HG03354 (cell line): ENCODE data around the gene ALG1.
"Not testable (repeated sequence)": the region's sequence is repeated elsewhere in the genome, so short reads cannot be mapped to it uniquely, and the experiment has no call there.

Experiments used
- ATAC-seq: cut with Tn5 transposase; IDR thresholded peaks from one replicate; pipeline ENCODE4 v1.9.1; 2021; ENCODE audit warnings: mild to moderate bottlenecking; ENCODE audit not compliant: unreplicated experiment, poor library complexity, severe bottlenecking

Gene ALG1

DNA sequence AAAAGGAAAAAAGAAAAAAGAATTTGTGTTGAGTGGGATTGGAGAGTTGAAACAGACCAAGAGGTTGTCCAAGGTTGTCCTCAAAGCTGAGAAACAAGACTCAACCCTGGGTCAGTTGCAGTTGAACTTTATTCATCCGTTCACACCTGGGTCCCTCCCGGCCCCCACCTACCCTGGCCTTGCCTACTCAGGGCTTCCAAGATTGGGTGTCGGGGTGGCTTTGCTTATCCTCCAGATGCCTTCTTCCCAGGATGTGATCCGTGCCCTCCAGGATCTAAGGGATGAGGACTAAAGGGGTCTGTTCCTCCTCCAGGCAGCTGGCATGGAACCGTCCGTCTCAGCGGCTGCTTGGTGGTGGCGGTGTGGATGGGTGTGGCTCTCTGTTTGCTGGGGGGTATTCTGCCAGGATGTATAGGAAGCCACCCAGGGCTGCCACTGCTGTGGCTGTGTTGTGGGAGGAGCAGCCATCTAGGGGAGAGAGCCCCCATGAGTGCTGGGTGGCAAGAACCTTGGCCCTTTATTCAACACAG is 27.6 kb upstream of the ALG1 start:
- ATAC-seq: no peak

DNA sequence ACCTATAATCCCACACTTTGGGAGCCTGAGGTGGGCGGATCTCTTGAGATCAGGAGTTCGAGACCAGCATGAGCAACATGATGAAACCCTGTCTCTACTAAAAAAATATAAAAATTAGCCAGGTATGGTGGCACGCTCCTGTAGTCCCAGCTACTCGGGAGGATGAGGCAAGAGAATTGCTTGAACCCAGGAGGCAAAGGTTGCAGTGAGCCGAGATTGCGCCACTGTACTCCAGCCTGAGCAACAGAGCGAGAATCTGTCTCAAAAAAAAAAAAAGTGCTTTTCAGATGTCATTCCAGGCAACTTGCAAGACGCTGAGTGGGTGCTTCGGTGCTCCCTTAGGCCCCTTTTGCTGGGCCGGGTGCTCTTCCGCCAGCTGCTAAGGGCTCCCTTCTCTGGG is 27.1 kb upstream of the ALG1 start:
- not testable (repeated sequence) for ATAC-seq

DNA sequence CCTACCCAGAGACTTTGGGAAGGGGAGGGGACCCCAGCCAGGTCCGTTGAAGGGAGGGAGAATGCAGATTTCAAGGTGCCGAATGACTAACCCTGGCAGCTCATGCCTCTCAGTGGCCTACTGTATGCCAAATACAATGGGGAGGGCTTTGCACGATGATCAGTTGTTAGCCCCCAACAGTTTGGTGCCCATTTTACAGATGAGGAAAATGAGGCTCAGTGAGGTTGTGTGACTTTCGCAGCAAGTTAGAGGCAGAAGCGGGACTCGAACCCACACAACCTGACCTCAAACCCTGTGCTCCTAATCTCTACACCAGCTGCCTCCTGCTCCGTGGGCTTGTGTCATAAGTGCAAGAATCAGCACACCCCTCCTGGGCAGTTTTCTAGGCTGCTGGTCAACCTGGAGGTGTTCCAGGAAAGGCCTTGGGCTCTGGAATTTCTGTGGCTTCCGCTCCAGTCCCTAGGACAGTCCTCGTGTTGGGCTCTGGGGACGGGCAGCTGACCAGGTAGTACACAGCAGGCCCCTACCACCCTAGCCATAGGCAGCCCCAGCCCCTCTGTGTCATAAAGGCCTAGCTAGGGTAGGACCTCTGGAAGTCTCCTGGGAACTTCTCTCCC is 26.0 kb upstream of the ALG1 start:
- no peak for ATAC-seq

DNA sequence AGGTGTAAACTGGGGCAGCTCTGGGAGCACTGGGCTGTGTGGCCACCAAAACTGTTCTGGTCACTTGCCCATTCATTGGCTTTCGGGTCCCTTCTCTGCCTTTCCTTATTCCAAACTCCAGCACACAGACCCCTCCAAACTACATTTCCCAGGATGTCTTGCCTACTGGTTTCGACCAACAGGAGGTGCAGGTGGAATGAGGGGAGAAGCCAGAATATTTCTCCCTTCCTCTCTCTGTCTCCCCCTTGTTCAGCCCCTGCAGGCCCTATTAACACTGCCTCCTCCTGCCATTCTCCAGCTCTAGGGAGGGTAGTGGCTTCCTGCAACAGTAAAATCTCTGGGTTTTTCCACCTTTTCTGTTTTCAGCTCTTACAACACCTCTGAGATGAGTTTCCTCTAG is 24.7 kb upstream of the ALG1 start:
- no peak for ATAC-seq

DNA sequence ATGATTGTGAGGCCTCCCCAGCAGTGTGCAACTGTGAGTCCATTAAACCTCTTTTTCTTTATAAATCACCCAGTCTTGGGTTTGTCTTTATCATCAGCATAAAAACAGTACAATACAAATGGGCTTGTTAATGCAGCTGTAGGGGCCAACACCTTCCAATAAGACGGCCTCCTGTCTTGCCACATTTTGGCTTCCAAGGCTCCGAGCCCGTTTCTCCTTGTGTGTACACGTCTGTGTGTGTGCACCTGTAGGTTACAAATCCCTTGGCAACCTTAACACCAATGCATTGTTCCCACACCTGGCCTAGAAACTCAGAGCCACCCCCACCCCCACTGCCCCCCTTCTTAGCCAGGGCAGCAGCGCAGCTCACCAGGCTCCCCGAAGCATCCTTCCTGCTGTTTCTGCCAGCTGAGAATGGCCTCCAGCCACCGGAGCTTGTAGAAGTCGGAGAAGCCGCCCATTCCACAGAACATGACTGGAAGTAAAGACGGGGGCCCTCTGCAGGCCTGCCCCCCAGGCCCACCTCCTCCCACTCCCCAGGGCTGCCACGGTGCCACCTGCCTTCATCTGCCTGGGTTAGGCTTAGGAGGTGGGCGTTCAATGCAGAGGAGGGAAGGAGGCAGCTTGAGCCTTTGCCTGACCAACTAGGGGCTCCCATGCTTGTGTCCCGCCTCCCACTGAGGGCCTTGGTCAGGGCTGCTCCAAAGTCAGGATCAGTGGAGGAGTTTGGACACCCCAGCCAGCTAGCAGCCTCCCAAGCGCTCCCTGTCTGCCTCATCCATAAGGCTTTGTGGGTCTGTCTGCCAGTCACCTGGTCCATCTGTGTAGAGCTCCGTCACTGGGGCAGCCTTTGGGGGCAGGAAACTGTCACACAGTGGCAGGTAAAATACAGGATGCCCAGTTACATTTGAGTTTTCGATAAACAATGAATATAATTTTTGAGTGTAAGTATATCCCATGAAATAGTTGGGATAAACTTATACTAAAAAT is 16.5 kb upstream of the ALG1 start:
- no peak for ATAC-seq

DNA sequence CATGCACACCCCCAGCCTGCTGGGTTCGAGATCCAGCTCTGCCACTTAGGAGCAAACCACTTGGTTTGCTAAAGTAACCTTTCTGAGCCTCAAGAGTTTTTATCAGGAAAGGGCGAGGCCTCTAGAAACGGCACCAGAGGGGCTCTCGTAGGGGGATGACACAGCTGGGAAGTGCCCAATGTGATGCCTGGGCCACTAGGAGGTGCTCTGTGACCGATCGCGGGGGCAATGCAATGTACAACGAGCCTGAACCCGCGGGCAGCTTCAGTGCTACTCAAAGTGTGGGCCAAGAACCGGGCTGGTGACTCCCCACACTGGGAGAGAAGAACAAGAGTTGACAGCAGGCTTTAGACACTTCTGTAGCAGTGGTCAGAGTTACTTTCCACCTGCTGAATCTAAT is 15.3 kb upstream of the ALG1 start:
- ATAC-seq: peak; percentile 64

DNA sequence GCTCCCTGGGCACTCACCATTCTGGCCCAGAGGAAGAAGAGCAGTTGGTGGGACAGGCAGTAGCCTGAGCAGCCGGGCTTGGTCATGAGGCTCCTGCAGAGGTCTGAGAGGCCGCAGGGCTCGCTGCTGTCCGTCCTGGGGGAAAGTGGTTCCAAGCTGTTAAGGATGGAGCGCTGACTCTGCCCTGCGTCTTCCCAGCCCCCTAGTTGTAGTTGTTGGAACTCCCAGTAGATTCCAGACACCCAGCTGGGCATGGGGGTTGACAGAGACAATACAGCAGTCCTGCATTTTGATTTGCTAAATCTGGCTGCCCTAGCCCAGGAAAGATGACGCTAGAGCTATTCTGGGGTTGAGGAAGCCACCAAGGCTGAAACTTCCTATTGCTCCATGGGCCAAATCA is 13.2 kb upstream of the ALG1 start:
- ATAC-seq: no peak

DNA sequence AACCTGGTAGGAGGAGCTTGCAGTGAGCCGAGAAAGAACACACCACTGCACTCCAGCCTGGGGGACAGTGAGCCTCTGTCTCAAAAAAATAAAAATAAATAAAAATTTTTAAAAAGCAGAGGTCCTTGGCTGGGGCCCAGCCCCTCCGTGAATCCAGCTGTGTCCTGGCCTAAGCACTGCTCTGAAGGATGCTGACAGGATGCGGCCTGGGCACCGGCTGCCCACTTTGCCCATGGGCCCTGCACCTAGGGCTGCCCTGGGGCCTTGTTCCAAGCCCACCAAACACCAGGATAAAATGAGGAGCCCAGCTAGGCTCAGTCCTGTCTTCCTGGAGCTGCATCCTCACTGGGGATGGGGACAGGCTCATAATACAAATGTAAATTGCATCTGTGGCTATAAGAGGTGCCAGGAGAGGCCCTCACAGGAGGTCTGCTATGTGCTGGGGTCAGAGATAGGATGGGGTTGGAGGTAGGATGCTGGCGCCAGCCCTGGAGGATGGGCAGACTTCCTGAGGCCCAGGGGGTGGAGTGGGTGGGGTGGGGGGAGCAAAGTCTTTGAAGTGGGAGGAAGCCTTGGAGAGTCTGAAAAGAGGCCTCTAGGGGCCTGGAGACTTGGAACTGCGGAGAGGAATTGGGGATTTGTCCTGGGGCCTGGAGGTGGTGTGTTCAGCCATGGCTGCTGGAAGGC is 12.1 kb upstream of the ALG1 start:
- no peak for ATAC-seq

DNA sequence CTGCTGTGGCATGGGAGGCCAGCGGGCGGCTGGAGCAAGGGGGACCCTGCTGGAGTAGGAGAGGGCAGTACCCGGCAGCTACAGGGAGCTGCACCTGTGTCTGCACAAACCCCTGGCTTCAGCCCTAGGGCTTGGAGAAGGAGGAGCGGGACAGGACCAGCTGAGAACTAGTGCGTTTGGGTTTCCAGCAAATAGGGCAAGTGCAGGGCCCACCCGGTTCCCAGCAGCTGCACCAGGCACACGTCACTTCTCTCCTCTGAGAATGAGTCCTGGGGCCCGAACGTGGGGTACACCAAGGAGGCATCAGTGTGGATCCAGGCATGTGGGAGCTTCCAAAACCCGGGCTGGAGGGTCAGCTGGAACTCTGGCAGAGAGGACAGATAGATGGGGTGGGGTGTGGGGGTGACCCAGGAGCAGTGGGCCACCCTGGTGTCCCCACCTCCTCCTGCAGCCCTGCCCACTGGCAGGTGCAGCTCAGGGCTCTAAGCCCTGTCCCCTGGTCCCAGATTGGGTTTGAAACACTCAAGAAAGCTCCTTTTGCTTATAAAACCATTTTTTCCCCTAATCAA is 11.5 kb upstream of the ALG1 start:
- no peak for ATAC-seq

DNA sequence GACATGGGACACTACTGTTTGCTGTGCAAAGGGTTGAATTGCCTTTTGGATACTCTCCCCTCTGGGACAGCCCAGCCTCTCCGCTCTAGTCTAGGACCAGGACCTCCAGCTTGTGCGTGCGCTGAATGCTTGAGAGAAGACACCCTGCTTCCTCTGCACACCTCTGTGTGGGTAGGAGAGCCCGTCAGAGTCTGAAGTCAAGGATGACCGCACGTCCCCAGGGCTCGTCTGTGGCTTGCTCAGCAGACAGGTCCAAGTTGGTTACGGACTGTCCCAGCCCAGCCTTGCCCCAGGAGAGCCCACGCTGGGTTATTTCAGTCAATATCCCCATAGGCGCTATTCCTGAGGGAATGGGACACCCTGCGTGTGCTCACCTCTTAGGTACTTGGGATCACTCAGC is 9.6 kb upstream of the ALG1 start:
- no peak for ATAC-seq

DNA sequence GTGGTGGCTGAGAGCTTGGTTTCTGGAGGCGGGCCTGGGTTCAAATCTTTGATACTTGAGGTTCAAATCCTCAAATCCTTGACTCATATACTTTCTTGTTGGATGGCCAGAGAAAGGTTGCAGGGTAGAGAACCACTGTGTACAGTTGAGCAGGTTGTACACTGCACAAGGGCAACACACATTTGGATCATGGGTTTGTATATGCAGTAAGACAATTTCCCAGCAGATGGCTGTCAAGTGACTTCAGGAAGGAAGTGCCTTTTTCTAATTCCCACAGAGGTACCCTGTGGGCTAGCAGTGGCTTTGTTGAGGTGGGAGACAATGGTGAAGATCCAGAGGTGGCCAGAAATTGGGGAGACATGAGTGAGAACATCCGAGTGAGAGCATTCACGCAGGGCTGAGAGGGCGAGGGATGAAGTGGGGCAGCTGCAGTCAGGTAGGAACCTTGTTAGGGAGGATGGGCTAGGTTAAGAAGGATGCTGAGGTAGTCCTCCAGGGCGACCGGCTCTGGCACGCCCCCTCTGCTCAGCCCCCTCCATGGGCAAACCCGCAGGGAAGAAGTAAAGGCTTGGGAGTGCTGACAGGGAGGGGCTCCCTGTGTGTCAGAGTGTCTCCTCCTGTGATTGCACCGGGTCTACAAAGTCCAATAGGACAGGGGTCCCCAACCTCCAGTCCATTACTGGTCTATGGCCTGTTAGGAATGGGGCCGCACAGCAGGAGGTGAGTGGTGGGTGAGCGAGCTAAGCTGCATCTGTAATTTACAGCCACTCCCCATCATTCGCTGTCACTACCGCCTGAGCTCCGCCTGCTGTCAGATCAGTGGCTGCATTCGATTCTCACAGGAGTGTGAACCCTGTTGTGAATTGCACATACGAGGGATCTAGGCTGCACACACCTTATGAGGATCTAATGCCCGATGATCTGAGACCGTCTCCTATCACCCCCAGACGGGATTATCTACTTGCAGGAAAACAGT is 8.6 kb upstream of the ALG1 start:
- ATAC-seq: no peak

DNA sequence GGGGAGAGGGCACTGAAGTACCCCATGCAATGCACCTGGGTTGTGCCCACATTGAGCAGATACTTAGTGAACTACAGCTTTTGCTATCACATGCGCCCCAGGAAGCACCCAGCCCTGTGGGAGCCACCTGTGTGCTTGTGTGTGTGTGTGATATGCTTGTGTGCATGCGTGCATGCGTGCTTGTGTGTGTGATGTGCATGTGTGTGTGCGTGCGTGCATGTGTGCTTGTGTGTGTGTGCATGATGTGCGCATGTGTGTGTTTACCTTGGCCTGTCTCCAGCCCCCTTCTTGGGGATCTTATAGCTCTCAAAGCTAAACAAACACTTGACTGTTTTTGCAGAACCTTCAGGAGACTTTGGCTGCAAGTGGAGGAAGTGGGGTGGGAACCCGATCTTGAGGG is 6.7 kb upstream of the ALG1 start:
- no peak for ATAC-seq

DNA sequence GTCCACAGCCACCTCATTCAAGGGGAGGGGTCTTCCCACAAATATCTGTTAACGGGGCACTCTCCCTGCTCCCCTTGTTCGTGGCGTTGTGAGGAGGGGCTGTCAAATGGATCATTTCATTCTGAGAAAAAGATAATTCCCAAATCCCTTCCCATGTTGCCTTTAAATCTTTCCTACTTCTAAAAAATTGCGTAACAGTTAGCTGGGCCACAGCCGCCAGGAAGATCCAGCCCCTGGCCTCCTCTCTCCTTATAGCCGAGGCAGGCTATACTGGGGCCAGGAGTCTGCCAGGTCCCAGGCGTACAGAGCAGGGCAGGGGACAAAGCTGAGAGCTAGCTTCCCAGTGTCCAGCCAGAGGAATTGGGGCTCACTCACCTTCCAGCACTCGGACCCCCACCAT is 6.3 kb upstream of the ALG1 start:
- ATAC-seq: no peak

DNA sequence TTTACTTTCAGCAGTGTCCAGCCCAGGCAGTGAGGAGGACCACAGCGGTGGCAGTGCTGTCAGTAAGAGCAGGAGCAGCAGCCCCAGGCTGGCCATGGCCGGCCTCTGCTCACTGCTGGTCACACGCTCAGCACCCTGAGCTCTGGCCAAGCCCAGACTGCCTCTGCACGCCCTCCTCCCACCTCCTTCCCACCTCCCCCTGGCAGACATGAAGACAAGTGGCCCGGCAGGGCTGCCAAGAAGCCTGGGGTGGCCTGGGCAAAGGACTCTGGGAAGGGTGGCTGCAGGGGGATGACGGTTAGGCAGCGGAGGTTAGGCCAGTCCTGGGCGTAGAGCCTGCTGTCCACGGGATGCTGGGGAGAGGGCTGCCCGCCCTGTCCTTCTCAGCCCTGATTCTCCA is 5.8 kb upstream of the ALG1 start, which contains the start of gene C16orf89:
Gene C16orf89, minus strand, starts transcription at position 144 of the 400 bp plus-strand sequence. Its CDS starts 48 bp downstream, at position 96.
- no peak for ATAC-seq

DNA sequence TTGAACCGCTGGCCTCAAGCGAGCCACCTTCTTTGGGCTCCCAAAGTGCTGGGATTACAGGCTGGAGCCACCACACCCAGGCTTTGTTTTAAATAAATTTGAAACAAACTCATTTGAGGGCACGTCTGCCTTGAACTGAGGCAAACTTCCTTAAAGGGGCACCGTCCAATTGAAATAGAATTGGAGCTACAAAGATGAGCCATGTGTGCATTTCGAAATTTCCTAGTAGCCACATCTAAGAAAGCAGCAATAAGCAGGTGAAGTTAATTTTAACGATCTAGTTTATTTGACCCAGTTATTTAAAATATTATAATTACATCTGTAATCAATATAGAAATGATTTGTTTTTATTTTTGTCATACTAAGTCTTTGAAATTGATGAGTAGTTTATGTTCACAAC is 5.1 kb upstream of the ALG1 start:
- ATAC-seq: no peak

DNA sequence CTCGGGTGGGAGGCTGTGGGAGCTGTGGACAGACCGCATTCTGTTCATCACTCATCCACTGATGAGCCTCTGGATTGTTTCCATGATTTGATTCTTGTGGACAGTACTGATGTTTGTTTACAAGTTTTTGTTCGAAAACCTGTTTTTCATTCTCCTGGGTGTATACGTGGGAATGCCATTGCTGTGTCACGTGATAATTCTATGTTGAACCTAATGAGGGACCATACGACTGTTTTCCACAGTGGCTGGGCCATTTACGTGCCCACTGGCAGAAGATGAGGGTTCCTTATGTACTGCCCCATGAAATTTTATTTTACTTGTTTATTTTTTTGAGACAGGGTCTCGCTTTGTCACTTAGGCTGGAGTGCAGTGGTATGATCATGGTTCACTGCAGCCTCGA is 2.6 kb upstream of the ALG1 start:
- ATAC-seq: no peak

DNA sequence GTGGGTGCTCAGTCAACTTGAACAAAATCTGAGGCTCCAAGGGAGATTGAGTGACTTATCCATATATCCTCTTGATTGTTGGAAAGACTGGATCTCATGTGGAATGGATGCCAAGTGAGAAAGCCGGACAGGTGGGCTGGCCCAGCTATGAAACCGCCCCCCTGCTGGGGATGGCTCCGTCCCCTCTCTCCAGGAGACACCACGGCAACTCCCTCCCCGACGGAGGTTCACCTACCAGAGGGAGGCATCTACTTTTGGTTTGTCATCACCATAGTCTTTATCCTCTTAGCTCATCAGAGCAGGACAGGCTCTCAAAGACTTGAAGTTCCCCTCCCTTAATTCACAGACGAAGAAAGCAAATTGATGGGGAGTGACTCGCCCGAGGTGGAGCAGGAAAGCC is 1.8 kb upstream of the ALG1 start:
- ATAC-seq: no peak

DNA sequence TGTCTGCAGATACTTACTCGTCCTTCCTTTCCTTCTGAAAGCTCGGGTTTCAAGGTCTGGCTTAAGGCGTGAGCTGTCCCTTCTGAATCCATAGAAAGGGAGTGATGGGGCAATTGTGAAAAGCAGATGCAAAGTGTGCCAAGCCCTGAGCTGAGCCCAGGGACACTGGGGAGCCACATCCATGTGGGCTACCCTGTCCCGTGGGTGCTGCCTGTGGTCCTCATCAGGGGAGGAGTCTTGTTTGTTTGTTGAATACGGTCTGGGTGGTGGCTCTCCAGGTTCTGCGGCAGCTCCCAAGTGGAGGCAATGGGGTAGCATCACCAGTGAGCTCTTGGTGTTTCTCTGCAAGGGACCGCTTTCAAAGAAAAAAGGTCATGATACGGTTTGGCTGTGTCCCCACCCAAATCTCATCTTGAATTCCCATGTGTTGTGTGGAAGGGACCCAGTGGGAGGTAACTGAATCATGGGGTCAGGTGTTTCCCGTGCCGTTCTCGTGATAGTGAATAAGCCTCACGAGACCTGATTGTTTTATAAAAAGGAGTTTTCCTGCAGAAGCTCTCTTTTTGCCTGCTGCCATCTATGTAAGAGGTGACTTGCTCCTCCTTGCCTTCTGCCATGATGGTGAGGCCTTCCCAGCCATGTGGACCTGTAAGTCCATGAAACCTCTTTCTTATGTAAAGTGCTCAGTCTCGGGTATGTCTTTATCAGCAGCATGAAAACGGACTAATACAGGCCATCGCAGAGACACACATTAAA is 1.0 kb upstream of the ALG1 start:
- no peak for ATAC-seq
